ENCODE data around the gene STEAP3. TPM values are rescaled to one million over a fixed set of nuclear protein-coding genes. Genes with fewer than 3 reads are reported as not detected.

STEAP3 gene
- total RNA-seq, 1 donor from 2014 or later, result 11.8 TPM

DNA sequence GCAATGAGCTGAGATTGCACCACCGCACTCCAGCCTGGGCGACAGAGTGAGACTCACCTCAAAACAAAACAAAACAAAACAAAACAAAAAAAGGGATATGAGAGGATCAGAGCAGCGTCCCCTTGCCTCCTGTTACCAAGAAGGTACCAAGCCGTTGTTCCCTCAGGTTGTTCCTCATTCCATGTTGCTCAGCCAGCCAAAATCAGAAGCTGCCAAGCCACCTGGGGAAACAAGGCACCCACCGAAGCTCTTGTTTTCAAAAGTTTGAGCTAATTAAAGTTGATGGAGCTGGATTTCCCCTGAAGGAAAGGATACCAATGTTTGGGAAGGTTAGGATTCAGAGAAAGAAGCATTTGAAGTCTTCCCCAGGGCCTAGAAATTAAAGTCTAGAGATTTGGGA lies 21.8 kb upstream of the STEAP3 start:
- Histone ChIP-seq H3K36me3 (ENCODE audit: control insufficient read depth, insufficient read depth, low read length) (no peaks in the 10 kb centered on the region), H3K27me3 (ENCODE audit: control insufficient read depth, insufficient read depth, low read length) (no peaks in the 10 kb centered on the region), H3K4me3 (ENCODE audit: low read depth, low read length) (no peak overlapping the region)
- DNase-seq (ENCODE audit: low read depth) (no peak), FAIRE-seq (no peak)
- TF ChIP-seq, protein P1, sequence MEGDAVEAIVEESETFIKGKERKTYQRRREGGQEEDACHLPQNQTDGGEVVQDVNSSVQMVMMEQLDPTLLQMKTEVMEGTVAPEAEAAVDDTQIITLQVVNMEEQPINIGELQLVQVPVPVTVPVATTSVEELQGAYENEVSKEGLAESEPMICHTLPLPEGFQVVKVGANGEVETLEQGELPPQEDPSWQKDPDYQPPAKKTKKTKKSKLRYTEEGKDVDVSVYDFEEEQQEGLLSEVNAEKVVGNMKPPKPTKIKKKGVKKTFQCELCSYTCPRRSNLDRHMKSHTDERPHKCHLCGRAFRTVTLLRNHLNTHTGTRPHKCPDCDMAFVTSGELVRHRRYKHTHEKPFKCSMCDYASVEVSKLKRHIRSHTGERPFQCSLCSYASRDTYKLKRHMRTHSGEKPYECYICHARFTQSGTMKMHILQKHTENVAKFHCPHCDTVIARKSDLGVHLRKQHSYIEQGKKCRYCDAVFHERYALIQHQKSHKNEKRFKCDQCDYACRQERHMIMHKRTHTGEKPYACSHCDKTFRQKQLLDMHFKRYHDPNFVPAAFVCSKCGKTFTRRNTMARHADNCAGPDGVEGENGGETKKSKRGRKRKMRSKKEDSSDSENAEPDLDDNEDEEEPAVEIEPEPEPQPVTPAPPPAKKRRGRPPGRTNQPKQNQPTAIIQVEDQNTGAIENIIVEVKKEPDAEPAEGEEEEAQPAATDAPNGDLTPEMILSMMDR (IDR thresholded peaks at IDR 0.05; ENCODE audit: insufficient read depth, low read length, severe bottlenecking), result no peak

DNA sequence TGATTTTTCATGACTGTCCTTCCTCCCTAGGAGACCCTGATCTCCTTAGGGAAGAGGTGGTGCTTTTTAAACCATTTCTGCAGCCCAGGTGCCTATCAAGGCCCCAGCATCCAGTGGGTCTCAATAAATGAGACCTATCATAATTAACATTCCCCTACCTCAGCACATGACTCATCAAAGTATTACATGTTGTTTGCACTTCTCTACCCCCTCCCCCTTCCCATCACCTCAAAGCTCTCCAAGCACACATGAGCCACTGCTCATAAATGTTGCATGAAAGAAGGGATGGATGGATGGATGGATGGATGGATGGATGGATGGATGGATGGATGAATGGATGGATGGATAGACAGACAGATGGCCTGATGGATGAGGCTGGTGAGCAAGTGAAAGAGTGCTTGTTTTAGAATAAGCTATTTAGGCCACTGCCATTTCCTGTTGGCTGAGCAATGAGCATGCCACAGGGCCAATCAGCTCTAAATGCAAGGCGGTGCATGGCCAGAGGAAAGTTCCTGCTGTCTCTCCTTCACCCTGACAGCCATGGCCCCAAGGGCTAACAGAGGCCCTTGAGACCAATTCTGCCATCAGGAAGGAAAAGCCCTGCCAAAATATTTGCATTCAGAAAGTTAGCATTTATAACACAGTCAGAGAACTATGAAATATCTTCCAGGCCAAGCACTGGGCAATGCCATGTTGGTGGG lies 20.9 kb upstream of the STEAP3 start:
- Histone ChIP-seq H3K4me3 (ENCODE audit: low read depth, low read length) (no peak overlapping the region), H3K27me3 (ENCODE audit: control insufficient read depth, insufficient read depth, low read length) (no peaks in the 10 kb centered on the region), H3K36me3 (ENCODE audit: control insufficient read depth, insufficient read depth, low read length) (no peaks in the 10 kb centered on the region)
- FAIRE-seq, result no peak
- TF ChIP-seq, protein P1 (IDR thresholded peaks at IDR 0.05; ENCODE audit: insufficient read depth, low read length, severe bottlenecking), result no peak
- DNase-seq (ENCODE audit: low read depth), result peak; percentile 47

DNA sequence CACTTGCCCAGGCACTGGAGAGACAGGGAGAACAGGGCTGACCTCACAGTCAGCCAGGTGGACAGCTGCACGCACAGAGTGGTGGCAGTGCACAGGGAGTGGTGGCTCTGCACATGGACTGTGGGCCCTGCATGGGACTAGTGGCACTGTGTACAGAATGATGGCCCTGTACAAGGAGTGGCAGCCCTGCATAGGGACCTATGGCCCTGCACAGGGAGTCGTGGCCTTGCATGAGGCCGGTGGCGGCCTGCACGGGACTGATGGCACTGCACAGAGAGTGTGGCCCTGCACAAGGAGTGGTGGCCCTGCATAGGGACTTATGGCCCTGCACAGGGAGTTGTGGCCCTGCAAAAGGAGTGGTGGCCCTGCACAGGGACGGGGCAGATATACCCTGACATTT lies 19.1 kb upstream of the STEAP3 start:
- H3K4me3 ChIP-seq (ENCODE audit: low read depth, low read length), result no peak overlapping the region
- H3K36me3 ChIP-seq (ENCODE audit: control insufficient read depth, insufficient read depth, low read length), result no peaks in the 10 kb centered on the region
- H3K27me3 ChIP-seq (ENCODE audit: control insufficient read depth, insufficient read depth, low read length), result no peaks in the 10 kb centered on the region
- DNase-seq (ENCODE audit: low read depth) (no peak), FAIRE-seq (no peak)
- TF ChIP-seq, protein P1 (IDR thresholded peaks at IDR 0.05; ENCODE audit: insufficient read depth, low read length, severe bottlenecking), result no peak

DNA sequence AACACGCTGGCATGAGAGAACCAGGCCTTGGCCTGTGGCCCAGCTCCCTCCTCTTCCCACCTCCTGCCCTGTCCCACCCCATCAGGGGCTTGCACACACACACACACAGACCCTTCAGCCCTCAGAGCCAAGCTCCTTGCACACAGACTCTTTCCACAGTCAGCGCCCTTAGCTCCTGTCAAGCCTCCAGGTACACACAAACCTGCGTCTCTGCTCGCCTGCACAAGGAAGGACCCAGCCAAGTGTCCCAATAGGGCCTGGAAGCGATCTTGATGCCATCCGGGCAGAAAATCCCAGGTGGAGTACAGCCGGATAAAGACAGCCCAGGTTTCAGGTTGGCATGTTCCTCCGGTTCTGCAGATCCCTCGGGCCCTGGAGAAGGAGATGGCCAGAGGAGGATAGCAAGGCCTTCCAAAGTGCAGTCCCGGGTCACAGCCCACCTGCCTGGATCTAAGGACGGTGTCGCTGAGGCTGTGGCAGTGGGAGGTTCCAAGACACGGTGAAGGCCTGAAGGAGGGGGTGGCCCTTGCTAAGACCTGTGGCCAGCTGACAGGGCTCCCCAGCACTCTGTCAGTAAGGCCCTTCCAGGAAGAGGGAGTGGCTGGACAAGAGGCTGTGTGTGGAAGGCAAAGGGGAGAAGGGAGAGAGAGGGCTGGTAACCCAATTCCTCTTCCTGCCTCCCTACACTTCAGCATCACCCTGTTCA lies 18.5 kb upstream of the STEAP3 start:
- FAIRE-seq, result no peak
- TF ChIP-seq, protein P1 (IDR thresholded peaks at IDR 0.05; ENCODE audit: insufficient read depth, low read length, severe bottlenecking), result no peak
- Histone ChIP-seq H3K4me3 (ENCODE audit: low read depth, low read length) (no peak overlapping the region), H3K36me3 (ENCODE audit: control insufficient read depth, insufficient read depth, low read length) (no peaks in the 10 kb centered on the region), H3K27me3 (ENCODE audit: control insufficient read depth, insufficient read depth, low read length) (no peaks in the 10 kb centered on the region)
- DNase-seq (ENCODE audit: low read depth), result no peak

DNA sequence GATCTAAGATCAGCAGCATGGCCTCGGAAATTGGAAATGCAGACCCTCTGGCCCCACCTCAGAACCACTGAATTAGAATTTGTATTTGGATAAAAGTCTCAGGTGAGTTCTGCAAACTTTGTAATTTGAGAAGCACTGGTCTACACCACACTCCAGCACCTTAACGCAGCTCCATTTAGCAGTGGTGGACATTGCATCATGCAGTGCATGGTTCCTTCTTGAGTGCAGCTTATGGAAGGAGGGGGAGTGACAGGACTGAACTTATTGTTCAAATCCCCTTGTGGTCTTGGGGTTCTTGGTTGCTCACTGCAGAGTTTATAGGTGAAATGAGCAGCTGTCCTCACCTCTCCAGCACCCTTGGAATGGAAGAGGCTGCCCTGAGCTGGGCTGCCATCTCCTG lies 17.4 kb upstream of the STEAP3 start:
- Histone ChIP-seq H3K36me3 (ENCODE audit: control insufficient read depth, insufficient read depth, low read length) (no peaks in the 10 kb centered on the region), H3K4me3 (ENCODE audit: low read depth, low read length) (no peak overlapping the region), H3K27me3 (ENCODE audit: control insufficient read depth, insufficient read depth, low read length) (no peaks in the 10 kb centered on the region)
- TF ChIP-seq, protein P1 (IDR thresholded peaks at IDR 0.05; ENCODE audit: insufficient read depth, low read length, severe bottlenecking), result no peak
- FAIRE-seq (no peak), DNase-seq (ENCODE audit: low read depth) (no peak)

Measured in bronchial epithelial cell (primary cell).